Liver (tissue), 9 donors: Measurements from ENCODE around the gene MBP. TPM values are rescaled to one million over a fixed set of nuclear protein-coding genes. Genes with fewer than 3 reads are reported as not detected.

ENCODE experiments used
- DNase-seq: peaks from one replicate; pipeline ENCODE4 v3.0.0-alpha.2; 2017; ENCODE audit warnings: low spot score
- H3K27ac ChIP-seq, 2 donors: one replicate each; pipeline ENCODE4 v1.7.0; 2013; ENCODE audit warnings: inconsistent platforms in 2 of 2, low read length in 2 of 2, control low read depth in 1 of 2, low read depth in 1 of 2, mild to moderate bottlenecking in 1 of 2
- H3K27me3 ChIP-seq, 4 donors: one replicate each; pipeline versions ENCODE4 v1.6.1 to v1.7.0; 2013; ENCODE audit warnings: low read length in 3 of 4, inconsistent platforms in 1 of 4, mild to moderate bottlenecking in 1 of 4, moderate library complexity in 1 of 4; ENCODE audit not compliant: control insufficient read depth in 4 of 4, insufficient read depth in 4 of 4
- H3K36me3 ChIP-seq, 4 donors: one replicate each; pipeline versions ENCODE4 v1.6.1 to v1.7.0; 2013; ENCODE audit warnings: low read length in 3 of 4, mild to moderate bottlenecking in 3 of 4, low read depth in 1 of 4, moderate library complexity in 1 of 4; ENCODE audit not compliant: control insufficient read depth in 4 of 4, insufficient read depth in 3 of 4
- H3K4me1 ChIP-seq, 4 donors: one replicate each; pipeline versions ENCODE4 v1.6.1 to v1.7.0; 2013; ENCODE audit warnings: low read length in 3 of 4, mild to moderate bottlenecking in 3 of 4, moderate library complexity in 1 of 4; ENCODE audit not compliant: control insufficient read depth in 4 of 4, insufficient read depth in 4 of 4
- H3K4me3 ChIP-seq, 3 donors: one replicate each; pipeline versions ENCODE4 v1.6.1 to v1.7.0; 2013; ENCODE audit warnings: low read length in 3 of 3, control low read depth in 1 of 3, low read depth in 1 of 3, mild to moderate bottlenecking in 1 of 3
- H3K9ac ChIP-seq, 2 donors: one replicate each; pipeline ENCODE4 v1.7.0; 2013; ENCODE audit warnings: low read length in 2 of 2, mild to moderate bottlenecking in 2 of 2, moderate library complexity in 2 of 2, control low read depth in 1 of 2, low read depth in 1 of 2
- H3K9me3 ChIP-seq, 4 donors: one replicate each; pipeline versions ENCODE4 v1.6.1 to v1.7.0; 2013; ENCODE audit warnings: low read length in 3 of 4; ENCODE audit not compliant: control insufficient read depth in 4 of 4
- EGR1 ChIP-seq, 2 donors: IDR thresholded peaks; 2 replicates each; pipeline ENCODE4 v1.6.1; 2016 to 2018; ENCODE audit warnings: antibody characterized with exemption in 2 of 2, low read depth in 2 of 2
- FOXA2 ChIP-seq: IDR thresholded peaks from 2 replicates; pipeline ENCODE4 v1.6.1; 2016; ENCODE audit warnings: antibody characterized with exemption
- GABPA ChIP-seq, 2 donors: IDR thresholded peaks in 1 of 2; conservative IDR thresholded peaks in 1 of 2; 2 replicates each; pipeline ENCODE4 v1.6.1; 2016; ENCODE audit warnings: antibody characterized with exemption in 2 of 2, mild to moderate bottlenecking in 1 of 2, moderate library complexity in 1 of 2
- HNF4A ChIP-seq, 2 donors: conservative IDR thresholded peaks; 2 replicates each; pipeline ENCODE4 v1.6.1; 2016; ENCODE audit warnings: antibody characterized with exemption in 2 of 2, mild to moderate bottlenecking in 2 of 2
- JUND ChIP-seq, 2 donors: IDR thresholded peaks; 2 replicates each; pipeline ENCODE4 v1.6.1; 2016; ENCODE audit warnings: antibody characterized with exemption in 2 of 2
- NR2F2 ChIP-seq: IDR thresholded peaks from 2 replicates; pipeline ENCODE4 v1.6.1; 2016; ENCODE audit warnings: antibody characterized with exemption
- SP1 ChIP-seq: IDR thresholded peaks from 2 replicates; pipeline ENCODE4 v1.6.1; 2018; ENCODE audit warnings: antibody characterized with exemption, mild to moderate bottlenecking
- TAF1 ChIP-seq: conservative IDR thresholded peaks from 2 replicates; pipeline ENCODE4 v1.6.1; 2016; ENCODE audit warnings: antibody characterized with exemption, mild to moderate bottlenecking
- YY1 ChIP-seq: IDR thresholded peaks from 2 replicates; pipeline ENCODE4 v1.6.1; 2016; ENCODE audit warnings: antibody characterized with exemption, mild to moderate bottlenecking
- WGBS: extraction: QIAGEN DNeasy Blood & Tissue Kit; methylation state at CpG from one replicate; pipeline ENCODE4 v1.1.7; 2013; 5-methylcytosine and 5-hydroxymethylcytosine counted together
- polyA plus RNA-seq, 2 donors: library from polyadenylated mRNA; stranded (reverse) in 1 of 2; unstranded in 1 of 2; fragments of 200-250 nt in 1 of 2; fragments of >200 nt in 1 of 2; fragmentation: Nextera tagmentation in 1 of 2; extraction: Ambion mirVana in 1 of 2; gene quantifications; one replicate each; pipeline versions ENCODE4 v1.2.1 to v1.2.3, GENCODE V29; 2013 to 2015
- total RNA-seq, 2 donors: library from RNA; depleted of rRNA; stranded (reverse); fragments of >200 nt; gene quantifications; one replicate each; pipeline ENCODE4 v1.2.3, GENCODE V29; 2014
- TF ChIP-seq, protein P1 (sequence below): IDR thresholded peaks from 2 replicates; pipeline ENCODE4 v1.6.1; 2016; ENCODE audit warnings: antibody characterized with exemption
- TF ChIP-seq, protein P2 (sequence below): IDR thresholded peaks from 2 replicates; pipeline ENCODE4 v1.6.1; 2016; ENCODE audit warnings: antibody characterized with exemption, mild to moderate bottlenecking
- TF ChIP-seq, protein P3 (sequence below): IDR thresholded peaks from 2 replicates; pipeline ENCODE4 v1.6.1; 2016; ENCODE audit warnings: antibody characterized with exemption
- TF ChIP-seq, protein P4 (sequence below): fragments of 150-350 bp; IDR thresholded peaks from 2 replicates; pipeline ENCODE4 v1.5.1; 2017; ENCODE audit warnings: improper control_type of control experiment, low read depth, low read length; ENCODE audit not compliant: missing input control
- TF ChIP-seq, protein P5 (sequence below): IDR thresholded peaks from 2 replicates; pipeline ENCODE4 v1.6.1; 2016; ENCODE audit warnings: antibody characterized with exemption
- donor health status: healthy.
- donor health status: healthy.
- donor health status: healthy.
- donor health status: healthy.
- donor health status: healthy.

Gene MBP
- total and polyA plus RNA-seq, 4 donors, result 9.7 to 23.3 (median 17.7) TPM

DNA sequence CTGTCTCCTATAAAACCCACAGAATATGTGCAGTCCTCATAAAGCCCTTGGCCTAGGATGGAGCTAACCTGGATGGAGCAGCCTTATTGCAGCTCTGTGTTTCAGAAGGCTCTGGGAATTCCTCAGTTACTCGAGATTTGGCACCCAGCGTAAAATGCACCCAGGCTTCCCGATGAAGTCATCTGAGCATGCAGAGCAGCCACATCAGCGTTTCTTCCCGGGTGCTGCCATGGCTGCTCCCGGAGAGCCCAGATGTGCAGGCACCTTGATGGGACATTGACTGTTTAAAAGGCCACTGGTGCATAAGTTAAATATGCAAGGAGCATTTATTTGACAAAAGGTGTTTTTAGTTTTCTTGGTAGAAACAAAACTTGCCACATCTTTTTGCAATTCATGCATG is 115.2 kb downstream of the MBP start:
- 91% methylated on average over 6 of the region's 6 CpGs for WGBS

DNA sequence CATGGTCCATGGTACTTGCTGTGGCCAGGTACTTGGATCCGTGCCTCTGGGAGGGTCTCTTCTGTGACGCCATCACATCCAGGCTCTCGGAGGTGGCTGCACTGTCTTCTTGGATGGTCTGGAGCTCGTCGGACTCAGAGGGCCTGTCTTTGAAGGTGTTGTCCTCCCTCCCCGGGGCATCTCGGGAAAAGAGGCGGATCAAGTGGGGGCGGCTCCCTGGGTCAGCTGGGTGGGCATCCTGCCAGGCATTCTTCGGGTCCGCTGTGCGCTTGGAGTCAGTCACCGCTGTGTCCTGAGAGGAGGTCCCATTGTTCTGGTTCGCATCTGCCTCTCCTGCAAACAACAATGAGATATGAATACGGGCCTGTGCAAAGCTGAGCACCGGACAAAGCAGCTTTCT is 115.6 kb downstream of the MBP start:
- H3K27me3 ChIP-seq, result no peaks in the 10 kb centered on the region
- 96% methylated on average over 16 of the region's 16 CpGs for WGBS
- H3K36me3 ChIP-seq, result peaks cover 3 to 25% (median 13%) of the 10 kb centered on the region in 4 donors
- no peaks in the 10 kb centered on the region for H3K9me3 ChIP-seq
- H3K4me1 ChIP-seq, result no peaks in the 10 kb centered on the region
- H3K9ac ChIP-seq, result no peak overlapping the region
- no peak overlapping the region for H3K27ac ChIP-seq
- H3K4me3 ChIP-seq, result no peak overlapping the region
- no peak for DNase-seq
- TF ChIP-seq, protein P1, sequence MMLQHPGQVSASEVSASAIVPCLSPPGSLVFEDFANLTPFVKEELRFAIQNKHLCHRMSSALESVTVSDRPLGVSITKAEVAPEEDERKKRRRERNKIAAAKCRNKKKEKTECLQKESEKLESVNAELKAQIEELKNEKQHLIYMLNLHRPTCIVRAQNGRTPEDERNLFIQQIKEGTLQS, result no peak
- TF ChIP-seq, protein P2, sequence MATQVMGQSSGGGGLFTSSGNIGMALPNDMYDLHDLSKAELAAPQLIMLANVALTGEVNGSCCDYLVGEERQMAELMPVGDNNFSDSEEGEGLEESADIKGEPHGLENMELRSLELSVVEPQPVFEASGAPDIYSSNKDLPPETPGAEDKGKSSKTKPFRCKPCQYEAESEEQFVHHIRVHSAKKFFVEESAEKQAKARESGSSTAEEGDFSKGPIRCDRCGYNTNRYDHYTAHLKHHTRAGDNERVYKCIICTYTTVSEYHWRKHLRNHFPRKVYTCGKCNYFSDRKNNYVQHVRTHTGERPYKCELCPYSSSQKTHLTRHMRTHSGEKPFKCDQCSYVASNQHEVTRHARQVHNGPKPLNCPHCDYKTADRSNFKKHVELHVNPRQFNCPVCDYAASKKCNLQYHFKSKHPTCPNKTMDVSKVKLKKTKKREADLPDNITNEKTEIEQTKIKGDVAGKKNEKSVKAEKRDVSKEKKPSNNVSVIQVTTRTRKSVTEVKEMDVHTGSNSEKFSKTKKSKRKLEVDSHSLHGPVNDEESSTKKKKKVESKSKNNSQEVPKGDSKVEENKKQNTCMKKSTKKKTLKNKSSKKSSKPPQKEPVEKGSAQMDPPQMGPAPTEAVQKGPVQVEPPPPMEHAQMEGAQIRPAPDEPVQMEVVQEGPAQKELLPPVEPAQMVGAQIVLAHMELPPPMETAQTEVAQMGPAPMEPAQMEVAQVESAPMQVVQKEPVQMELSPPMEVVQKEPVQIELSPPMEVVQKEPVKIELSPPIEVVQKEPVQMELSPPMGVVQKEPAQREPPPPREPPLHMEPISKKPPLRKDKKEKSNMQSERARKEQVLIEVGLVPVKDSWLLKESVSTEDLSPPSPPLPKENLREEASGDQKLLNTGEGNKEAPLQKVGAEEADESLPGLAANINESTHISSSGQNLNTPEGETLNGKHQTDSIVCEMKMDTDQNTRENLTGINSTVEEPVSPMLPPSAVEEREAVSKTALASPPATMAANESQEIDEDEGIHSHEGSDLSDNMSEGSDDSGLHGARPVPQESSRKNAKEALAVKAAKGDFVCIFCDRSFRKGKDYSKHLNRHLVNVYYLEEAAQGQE, result no peak
- no peak for TF ChIP-seq JUND (IDR thresholded peaks at IDR 0.05)
- TF ChIP-seq HNF4A (conservative IDR thresholded peaks at IDR 0.05), result no peak
- no peak for TF ChIP-seq EGR1 (IDR thresholded peaks at IDR 0.05; ENCODE audit: low read depth in 2 of 2)
- TF ChIP-seq SP1, result no peak
- TF ChIP-seq TAF1, result no peak

More for the DNA sequence above, 115.2 kb downstream of the MBP start:
- no peaks in the 10 kb centered on the region for H3K9me3 ChIP-seq
- TF ChIP-seq FOXA2 (no peak), TAF1 (no peak), EGR1 (IDR thresholded peaks at IDR 0.05; ENCODE audit: low read depth in 2 of 2) (no peak), YY1 (no peak), GABPA (IDR thresholded peaks at IDR 0.05 in 1 of 2, conservative IDR thresholded peaks at IDR 0.05 in 1 of 2) (no peak), JUND (IDR thresholded peaks at IDR 0.05) (no peak), NR2F2 (no peak)
- TF ChIP-seq, protein P2, result no peak
- TF ChIP-seq, protein P3, sequence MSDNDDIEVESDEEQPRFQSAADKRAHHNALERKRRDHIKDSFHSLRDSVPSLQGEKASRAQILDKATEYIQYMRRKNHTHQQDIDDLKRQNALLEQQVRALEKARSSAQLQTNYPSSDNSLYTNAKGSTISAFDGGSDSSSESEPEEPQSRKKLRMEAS, result no peak
- TF ChIP-seq, protein P4, sequence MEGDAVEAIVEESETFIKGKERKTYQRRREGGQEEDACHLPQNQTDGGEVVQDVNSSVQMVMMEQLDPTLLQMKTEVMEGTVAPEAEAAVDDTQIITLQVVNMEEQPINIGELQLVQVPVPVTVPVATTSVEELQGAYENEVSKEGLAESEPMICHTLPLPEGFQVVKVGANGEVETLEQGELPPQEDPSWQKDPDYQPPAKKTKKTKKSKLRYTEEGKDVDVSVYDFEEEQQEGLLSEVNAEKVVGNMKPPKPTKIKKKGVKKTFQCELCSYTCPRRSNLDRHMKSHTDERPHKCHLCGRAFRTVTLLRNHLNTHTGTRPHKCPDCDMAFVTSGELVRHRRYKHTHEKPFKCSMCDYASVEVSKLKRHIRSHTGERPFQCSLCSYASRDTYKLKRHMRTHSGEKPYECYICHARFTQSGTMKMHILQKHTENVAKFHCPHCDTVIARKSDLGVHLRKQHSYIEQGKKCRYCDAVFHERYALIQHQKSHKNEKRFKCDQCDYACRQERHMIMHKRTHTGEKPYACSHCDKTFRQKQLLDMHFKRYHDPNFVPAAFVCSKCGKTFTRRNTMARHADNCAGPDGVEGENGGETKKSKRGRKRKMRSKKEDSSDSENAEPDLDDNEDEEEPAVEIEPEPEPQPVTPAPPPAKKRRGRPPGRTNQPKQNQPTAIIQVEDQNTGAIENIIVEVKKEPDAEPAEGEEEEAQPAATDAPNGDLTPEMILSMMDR, result no peak
- TF ChIP-seq, protein P5, sequence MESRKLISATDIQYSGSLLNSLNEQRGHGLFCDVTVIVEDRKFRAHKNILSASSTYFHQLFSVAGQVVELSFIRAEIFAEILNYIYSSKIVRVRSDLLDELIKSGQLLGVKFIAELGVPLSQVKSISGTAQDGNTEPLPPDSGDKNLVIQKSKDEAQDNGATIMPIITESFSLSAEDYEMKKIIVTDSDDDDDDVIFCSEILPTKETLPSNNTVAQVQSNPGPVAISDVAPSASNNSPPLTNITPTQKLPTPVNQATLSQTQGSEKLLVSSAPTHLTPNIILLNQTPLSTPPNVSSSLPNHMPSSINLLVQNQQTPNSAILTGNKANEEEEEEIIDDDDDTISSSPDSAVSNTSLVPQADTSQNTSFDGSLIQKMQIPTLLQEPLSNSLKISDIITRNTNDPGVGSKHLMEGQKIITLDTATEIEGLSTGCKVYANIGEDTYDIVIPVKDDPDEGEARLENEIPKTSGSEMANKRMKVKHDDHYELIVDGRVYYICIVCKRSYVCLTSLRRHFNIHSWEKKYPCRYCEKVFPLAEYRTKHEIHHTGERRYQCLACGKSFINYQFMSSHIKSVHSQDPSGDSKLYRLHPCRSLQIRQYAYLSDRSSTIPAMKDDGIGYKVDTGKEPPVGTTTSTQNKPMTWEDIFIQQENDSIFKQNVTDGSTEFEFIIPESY, result no peak
- TF ChIP-seq, protein P1, result no peak
- H3K27ac ChIP-seq, result no peak overlapping the region
- no peaks in the 10 kb centered on the region for H3K27me3 ChIP-seq
- peaks cover 3 to 25% (median 13%) of the 10 kb centered on the region in 4 donors for H3K36me3 ChIP-seq
- H3K9ac ChIP-seq, result no peak overlapping the region
- no peaks in the 10 kb centered on the region for H3K4me1 ChIP-seq
- no peak overlapping the region for H3K4me3 ChIP-seq
- DNase-seq, result no peak
